Measurements from ENCODE around the gene ADAMTS2. TPM values are rescaled to one million over a fixed set of nuclear protein-coding genes. Genes with fewer than 3 reads are reported as not detected.

ADAMTS2 gene
- total and polyA plus RNA-seq, 2 experiments from 2014 or later = 1.6 to 8.1 TPM

DNA sequence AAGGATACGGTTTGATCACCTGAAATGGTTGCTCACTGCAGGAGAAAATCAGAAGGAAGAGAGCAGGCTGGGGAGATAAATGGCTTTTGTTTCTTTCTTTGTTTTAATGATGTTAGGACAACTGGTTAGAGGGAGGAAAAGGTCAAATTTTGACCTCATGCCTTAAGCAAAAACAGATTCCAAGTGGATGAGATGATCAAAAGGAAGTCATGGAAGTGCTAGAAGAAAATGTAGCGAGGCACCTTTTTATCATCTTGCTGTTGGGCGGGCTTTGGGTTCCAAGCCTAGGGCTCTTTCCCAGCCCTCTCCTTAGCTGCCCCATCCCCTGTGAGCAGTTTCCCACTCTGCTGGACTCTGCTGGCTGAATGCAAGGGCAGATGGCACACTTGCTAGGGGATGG lies 127.9 kb downstream of the ADAMTS2 start:
- ATAC-seq (no peak), DNase-seq (ENCODE audit: low spot score) (no peak)
- no peak overlapping the region for H3K27ac Mint-ChIP-seq
- no peak overlapping the region for H3K4me3 ChIP-seq
- no peaks in the 10 kb centered on the region for H3K9me2 ChIP-seq (ENCODE audit: insufficient read depth)
- H3K4me1 ChIP-seq (ENCODE audit: insufficient read depth) = no peaks in the 10 kb centered on the region
- no peak overlapping the region for H3K4me2 ChIP-seq
- H3K36me3 ChIP-seq (ENCODE audit: insufficient read depth) = no peaks in the 10 kb centered on the region
- peaks cover 4% of the 10 kb centered on the region for H3K27me3 Mint-ChIP-seq (ENCODE audit: insufficient read depth, low read depth, poor library complexity)
- no peak overlapping the region for H3K4me3 Mint-ChIP-seq
- H4K20me1 ChIP-seq (replicated peaks; ENCODE audit: insufficient read depth) = no peaks in the 10 kb centered on the region
- no peaks in the 10 kb centered on the region for H3K27me3 ChIP-seq (ENCODE audit: insufficient read depth)
- H3K36me3 Mint-ChIP-seq (ENCODE audit: low read depth) = no peaks in the 10 kb centered on the region; the same call in 2 of the 3 replicates
- H3F3A ChIP-seq (replicated peaks; ENCODE audit: low read depth) = no peaks in the 10 kb centered on the region
- no peaks in the 10 kb centered on the region for H3K79me2 ChIP-seq (replicated peaks; ENCODE audit: insufficient read depth)
- peaks cover 3% of the 10 kb centered on the region; the same call in 1 of the 3 replicates for H3K9me3 Mint-ChIP-seq
- TF ChIP-seq EZH2phosphoT487 (IDR thresholded peaks at IDR 0.05; ENCODE audit: unreplicated experiment) (no peak), ZNF114 (CRISPR knock-in tag; IDR thresholded peaks at IDR 0.05) (no peak), CREB1 (CRISPR knock-in tag; IDR thresholded peaks at IDR 0.05; ENCODE audit: low read depth) (no peak), STAT1 (IDR thresholded peaks at IDR 0.05; ENCODE audit: unreplicated experiment) (no peak), NANOG (IDR thresholded peaks at IDR 0.05; ENCODE audit: borderline replicate concordance) (no peak), EZH2 (IDR thresholded peaks at IDR 0.05; ENCODE audit: low read depth, unreplicated experiment) (no peak), JUNB (IDR thresholded peaks at IDR 0.05; ENCODE audit: unreplicated experiment) (no peak), POLR2AphosphoS5 (IDR thresholded peaks at IDR 0.05; ENCODE audit: low read depth) (no peak), ZNF331 (CRISPR knock-in tag; IDR thresholded peaks at IDR 0.05; ENCODE audit: low read depth) (no peak)
- TF ChIP-seq, protein P1, sequence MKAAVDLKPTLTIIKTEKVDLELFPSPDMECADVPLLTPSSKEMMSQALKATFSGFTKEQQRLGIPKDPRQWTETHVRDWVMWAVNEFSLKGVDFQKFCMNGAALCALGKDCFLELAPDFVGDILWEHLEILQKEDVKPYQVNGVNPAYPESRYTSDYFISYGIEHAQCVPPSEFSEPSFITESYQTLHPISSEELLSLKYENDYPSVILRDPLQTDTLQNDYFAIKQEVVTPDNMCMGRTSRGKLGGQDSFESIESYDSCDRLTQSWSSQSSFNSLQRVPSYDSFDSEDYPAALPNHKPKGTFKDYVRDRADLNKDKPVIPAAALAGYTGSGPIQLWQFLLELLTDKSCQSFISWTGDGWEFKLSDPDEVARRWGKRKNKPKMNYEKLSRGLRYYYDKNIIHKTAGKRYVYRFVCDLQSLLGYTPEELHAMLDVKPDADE (IDR thresholded peaks at IDR 0.05) = no peak
- TF ChIP-seq, protein P2, sequence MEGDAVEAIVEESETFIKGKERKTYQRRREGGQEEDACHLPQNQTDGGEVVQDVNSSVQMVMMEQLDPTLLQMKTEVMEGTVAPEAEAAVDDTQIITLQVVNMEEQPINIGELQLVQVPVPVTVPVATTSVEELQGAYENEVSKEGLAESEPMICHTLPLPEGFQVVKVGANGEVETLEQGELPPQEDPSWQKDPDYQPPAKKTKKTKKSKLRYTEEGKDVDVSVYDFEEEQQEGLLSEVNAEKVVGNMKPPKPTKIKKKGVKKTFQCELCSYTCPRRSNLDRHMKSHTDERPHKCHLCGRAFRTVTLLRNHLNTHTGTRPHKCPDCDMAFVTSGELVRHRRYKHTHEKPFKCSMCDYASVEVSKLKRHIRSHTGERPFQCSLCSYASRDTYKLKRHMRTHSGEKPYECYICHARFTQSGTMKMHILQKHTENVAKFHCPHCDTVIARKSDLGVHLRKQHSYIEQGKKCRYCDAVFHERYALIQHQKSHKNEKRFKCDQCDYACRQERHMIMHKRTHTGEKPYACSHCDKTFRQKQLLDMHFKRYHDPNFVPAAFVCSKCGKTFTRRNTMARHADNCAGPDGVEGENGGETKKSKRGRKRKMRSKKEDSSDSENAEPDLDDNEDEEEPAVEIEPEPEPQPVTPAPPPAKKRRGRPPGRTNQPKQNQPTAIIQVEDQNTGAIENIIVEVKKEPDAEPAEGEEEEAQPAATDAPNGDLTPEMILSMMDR (conservative IDR thresholded peaks at IDR 0.05; ENCODE audit: low read depth in 2 of 2) = no peak
- TF ChIP-seq, protein P3, sequence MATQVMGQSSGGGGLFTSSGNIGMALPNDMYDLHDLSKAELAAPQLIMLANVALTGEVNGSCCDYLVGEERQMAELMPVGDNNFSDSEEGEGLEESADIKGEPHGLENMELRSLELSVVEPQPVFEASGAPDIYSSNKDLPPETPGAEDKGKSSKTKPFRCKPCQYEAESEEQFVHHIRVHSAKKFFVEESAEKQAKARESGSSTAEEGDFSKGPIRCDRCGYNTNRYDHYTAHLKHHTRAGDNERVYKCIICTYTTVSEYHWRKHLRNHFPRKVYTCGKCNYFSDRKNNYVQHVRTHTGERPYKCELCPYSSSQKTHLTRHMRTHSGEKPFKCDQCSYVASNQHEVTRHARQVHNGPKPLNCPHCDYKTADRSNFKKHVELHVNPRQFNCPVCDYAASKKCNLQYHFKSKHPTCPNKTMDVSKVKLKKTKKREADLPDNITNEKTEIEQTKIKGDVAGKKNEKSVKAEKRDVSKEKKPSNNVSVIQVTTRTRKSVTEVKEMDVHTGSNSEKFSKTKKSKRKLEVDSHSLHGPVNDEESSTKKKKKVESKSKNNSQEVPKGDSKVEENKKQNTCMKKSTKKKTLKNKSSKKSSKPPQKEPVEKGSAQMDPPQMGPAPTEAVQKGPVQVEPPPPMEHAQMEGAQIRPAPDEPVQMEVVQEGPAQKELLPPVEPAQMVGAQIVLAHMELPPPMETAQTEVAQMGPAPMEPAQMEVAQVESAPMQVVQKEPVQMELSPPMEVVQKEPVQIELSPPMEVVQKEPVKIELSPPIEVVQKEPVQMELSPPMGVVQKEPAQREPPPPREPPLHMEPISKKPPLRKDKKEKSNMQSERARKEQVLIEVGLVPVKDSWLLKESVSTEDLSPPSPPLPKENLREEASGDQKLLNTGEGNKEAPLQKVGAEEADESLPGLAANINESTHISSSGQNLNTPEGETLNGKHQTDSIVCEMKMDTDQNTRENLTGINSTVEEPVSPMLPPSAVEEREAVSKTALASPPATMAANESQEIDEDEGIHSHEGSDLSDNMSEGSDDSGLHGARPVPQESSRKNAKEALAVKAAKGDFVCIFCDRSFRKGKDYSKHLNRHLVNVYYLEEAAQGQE (IDR thresholded peaks at IDR 0.05; ENCODE audit: unreplicated experiment) = no peak
- TF ChIP-seq, protein P4, sequence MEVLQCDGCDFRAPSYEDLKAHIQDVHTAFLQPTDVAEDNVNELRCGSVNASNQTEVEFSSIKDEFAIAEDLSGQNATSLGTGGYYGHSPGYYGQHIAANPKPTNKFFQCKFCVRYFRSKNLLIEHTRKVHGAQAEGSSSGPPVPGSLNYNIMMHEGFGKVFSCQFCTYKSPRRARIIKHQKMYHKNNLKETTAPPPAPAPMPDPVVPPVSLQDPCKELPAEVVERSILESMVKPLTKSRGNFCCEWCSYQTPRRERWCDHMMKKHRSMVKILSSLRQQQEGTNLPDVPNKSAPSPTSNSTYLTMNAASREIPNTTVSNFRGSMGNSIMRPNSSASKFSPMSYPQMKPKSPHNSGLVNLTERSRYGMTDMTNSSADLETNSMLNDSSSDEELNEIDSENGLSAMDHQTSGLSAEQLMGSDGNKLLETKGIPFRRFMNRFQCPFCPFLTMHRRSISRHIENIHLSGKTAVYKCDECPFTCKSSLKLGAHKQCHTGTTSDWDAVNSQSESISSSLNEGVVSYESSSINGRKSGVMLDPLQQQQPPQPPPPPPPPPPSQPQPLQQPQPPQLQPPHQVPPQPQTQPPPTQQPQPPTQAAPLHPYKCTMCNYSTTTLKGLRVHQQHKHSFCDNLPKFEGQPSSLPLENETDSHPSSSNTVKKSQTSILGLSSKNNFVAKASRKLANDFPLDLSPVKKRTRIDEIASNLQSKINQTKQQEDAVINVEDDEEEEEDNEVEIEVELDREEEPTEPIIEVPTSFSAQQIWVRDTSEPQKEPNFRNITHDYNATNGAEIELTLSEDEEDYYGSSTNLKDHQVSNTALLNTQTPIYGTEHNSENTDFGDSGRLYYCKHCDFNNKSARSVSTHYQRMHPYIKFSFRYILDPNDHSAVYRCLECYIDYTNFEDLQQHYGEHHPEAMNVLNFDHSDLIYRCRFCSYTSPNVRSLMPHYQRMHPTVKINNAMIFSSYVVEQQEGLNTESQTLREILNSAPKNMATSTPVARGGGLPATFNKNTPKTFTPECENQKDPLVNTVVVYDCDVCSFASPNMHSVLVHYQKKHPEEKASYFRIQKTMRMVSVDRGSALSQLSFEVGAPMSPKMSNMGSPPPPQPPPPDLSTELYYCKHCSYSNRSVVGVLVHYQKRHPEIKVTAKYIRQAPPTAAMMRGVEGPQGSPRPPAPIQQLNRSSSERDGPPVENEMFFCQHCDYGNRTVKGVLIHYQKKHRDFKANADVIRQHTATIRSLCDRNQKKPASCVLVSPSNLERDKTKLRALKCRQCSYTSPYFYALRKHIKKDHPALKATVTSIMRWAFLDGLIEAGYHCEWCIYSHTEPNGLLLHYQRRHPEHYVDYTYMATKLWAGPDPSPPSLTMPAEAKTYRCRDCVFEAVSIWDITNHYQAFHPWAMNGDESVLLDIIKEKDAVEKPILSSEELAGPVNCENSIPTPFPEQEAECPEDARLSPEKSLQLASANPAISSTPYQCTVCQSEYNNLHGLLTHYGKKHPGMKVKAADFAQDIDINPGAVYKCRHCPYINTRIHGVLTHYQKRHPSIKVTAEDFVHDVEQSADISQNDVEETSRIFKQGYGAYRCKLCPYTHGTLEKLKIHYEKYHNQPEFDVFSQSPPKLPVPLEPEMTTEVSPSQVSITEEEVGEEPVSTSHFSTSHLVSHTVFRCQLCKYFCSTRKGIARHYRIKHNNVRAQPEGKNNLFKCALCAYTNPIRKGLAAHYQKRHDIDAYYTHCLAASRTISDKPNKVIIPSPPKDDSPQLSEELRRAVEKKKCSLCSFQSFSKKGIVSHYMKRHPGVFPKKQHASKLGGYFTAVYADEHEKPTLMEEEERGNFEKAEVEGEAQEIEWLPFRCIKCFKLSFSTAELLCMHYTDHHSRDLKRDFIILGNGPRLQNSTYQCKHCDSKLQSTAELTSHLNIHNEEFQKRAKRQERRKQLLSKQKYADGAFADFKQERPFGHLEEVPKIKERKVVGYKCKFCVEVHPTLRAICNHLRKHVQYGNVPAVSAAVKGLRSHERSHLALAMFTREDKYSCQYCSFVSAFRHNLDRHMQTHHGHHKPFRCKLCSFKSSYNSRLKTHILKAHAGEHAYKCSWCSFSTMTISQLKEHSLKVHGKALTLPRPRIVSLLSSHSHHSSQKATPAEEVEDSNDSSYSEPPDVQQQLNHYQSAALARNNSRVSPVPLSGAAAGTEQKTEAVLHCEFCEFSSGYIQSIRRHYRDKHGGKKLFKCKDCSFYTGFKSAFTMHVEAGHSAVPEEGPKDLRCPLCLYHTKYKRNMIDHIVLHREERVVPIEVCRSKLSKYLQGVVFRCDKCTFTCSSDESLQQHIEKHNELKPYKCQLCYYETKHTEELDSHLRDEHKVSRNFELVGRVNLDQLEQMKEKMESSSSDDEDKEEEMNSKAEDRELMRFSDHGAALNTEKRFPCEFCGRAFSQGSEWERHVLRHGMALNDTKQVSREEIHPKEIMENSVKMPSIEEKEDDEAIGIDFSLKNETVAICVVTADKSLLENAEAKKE (CRISPR knock-in tag; IDR thresholded peaks at IDR 0.05) = no peak
- H2AFZ ChIP-seq = no peak overlapping the region
- peaks cover 3% of the 10 kb centered on the region; the same call in 2 of the 3 replicates for H3K4me1 Mint-ChIP-seq
- no peak overlapping the region for H3K27ac ChIP-seq (ENCODE audit: low read depth)

Data from GM23338 (cell line).